ENCODE data around the gene CHRNA4. TPM values are rescaled to one million over a fixed set of nuclear protein-coding genes. Genes with fewer than 3 reads are reported as not detected.

Gene CHRNA4
- total and polyA plus RNA-seq, 2 donors (not counting 3 experiments of a cell fraction or from before 2014, with no cell fraction given): not detected

GRCh38 chr20:63295422-63295821 lies 65.7 kb downstream of the CHRNA4 start:
- no peaks in the 10 kb centered on the region for H3K9me1 ChIP-seq (replicated peaks; ENCODE audit: control insufficient read depth, extremely low read depth, insufficient read depth, low read length)
- H3K9me3 ChIP-seq (replicated peaks; ENCODE audit: control insufficient read depth, insufficient read depth, low read length): no peaks in the 10 kb centered on the region
- dilution Hi-C loops (cut with MboI; ENCODE audit: extremely low pct_ligation_motif_present, low sequenced_read_pairs) (no loop called here), intact Hi-C loops (cut with micrococcal nuclease) (no loop called here)
- ChIA-PET CTCF (interaction anchor here (1.5 to 7.8 kb wide), 3 partner anchors 14 to 86 kb away, joined by 4 to 45 read pairs (median 7); no protein-coding TSS in a partner anchor), POLR2A (no interaction called here)
- H3K9ac ChIP-seq (replicated peaks; ENCODE audit: extremely low read depth, insufficient read depth, low read length): no peak overlapping the region
- no peaks in the 10 kb centered on the region for H4K20me1 ChIP-seq (replicated peaks; ENCODE audit: control insufficient read depth, extremely low read depth, insufficient read depth, low read length)
- no peaks in the 10 kb centered on the region for H3K4me1 ChIP-seq (ENCODE audit: control insufficient read depth, extremely low read depth, insufficient read depth, low read length)
- BruUV-seq (replicated peaks): no TSS peak
- peaks cover 8 to 12% of the 10 kb centered on the region in 2 experiments for H3K27me3 ChIP-seq (ENCODE audit: control insufficient read depth in 2 of 2, insufficient read depth in 2 of 2, low read length in 2 of 2)
- no peak for FAIRE-seq
- H3K4me3 ChIP-seq (replicated peaks in 1 of 3; ENCODE audit: insufficient read depth in 1 of 3, low read depth in 1 of 3, low read length in 3 of 3): no peak overlapping the region
- no peak for TF ChIP-seq GATA2 (IDR thresholded peaks at IDR 0.05; ENCODE audit: insufficient read depth, insufficient read length, low read depth, low read length)
- TF ChIP-seq POLR2A (IDR thresholded peaks at IDR 0.05; ENCODE audit: low read depth, low read length): no peak
- no peak overlapping the region for H3K27ac ChIP-seq (ENCODE audit: insufficient read depth, low read depth, low read length)
- no peaks in the 10 kb centered on the region for H3K36me3 ChIP-seq (ENCODE audit: control insufficient read depth in 2 of 2, extremely low read depth in 1 of 2, insufficient read depth in 2 of 2, low read length in 2 of 2)
- no peak for DNase-seq (ENCODE audit: low read depth, low spot score)
- H2AFZ ChIP-seq (ENCODE audit: low read depth, low read length): no peak overlapping the region
- H3K4me2 ChIP-seq (ENCODE audit: insufficient read depth, low read length): no peak overlapping the region
- no peaks in the 10 kb centered on the region for H3K79me2 ChIP-seq (ENCODE audit: control insufficient read depth, insufficient read depth, low read length)

- Histone ChIP-seq H3K27me3 (ENCODE audit: control insufficient read depth in 2 of 2, insufficient read depth in 2 of 2, low read length in 2 of 2) (peaks cover 8 to 12% of the 10 kb centered on the region in 2 experiments), H3K4me1 (ENCODE audit: control insufficient read depth, extremely low read depth, insufficient read depth, low read length) (no peaks in the 10 kb centered on the region), H3K9me3 (replicated peaks; ENCODE audit: control insufficient read depth, insufficient read depth, low read length) (no peaks in the 10 kb centered on the region), H3K4me2 (ENCODE audit: insufficient read depth, low read length) (no peak overlapping the region), H3K4me3 (replicated peaks in 1 of 3; ENCODE audit: insufficient read depth in 1 of 3, low read depth in 1 of 3, low read length in 3 of 3) (no peak overlapping the region), H2AFZ (ENCODE audit: low read depth, low read length) (no peak overlapping the region), H3K9ac (replicated peaks; ENCODE audit: extremely low read depth, insufficient read depth, low read length) (no peak overlapping the region), H4K20me1 (replicated peaks; ENCODE audit: control insufficient read depth, extremely low read depth, insufficient read depth, low read length) (no peaks in the 10 kb centered on the region), H3K9me1 (replicated peaks; ENCODE audit: control insufficient read depth, extremely low read depth, insufficient read depth, low read length) (no peaks in the 10 kb centered on the region), H3K27ac (ENCODE audit: insufficient read depth, low read depth, low read length) (no peak overlapping the region), H3K36me3 (ENCODE audit: control insufficient read depth in 2 of 2, extremely low read depth in 1 of 2, insufficient read depth in 2 of 2, low read length in 2 of 2) (no peaks in the 10 kb centered on the region), H3K79me2 (ENCODE audit: control insufficient read depth, insufficient read depth, low read length) (no peaks in the 10 kb centered on the region)
- BruUV-seq (replicated peaks): no TSS peak
- no peak for FAIRE-seq
- intact Hi-C loops (cut with micrococcal nuclease) (no loop called here), dilution Hi-C loops (cut with MboI; ENCODE audit: extremely low pct_ligation_motif_present, low sequenced_read_pairs) (no loop called here)
- POLR2A ChIA-PET: no interaction called here
- no peak for TF ChIP-seq POLR2A (IDR thresholded peaks at IDR 0.05; ENCODE audit: low read depth, low read length)
- no peak for TF ChIP-seq CTCF (IDR thresholded peaks at IDR 0.05; ENCODE audit: extremely low read depth in 1 of 2, insufficient read depth in 1 of 2, low read depth in 1 of 2, low read length in 2 of 2)
- CTCF ChIA-PET: interaction anchor here (1.5 to 7.8 kb wide), 3 partner anchors 14 to 86 kb away, joined by 4 to 45 read pairs (median 7); no protein-coding TSS in a partner anchor
- DNase-seq (ENCODE audit: low read depth, low spot score): no peak
Observed at GRCh38 chr20:63295018-63295417, 66.1 kb downstream of the CHRNA4 start.

Data from endothelial cell of umbilical vein (primary cell).